Endodermal cell (in vitro differentiated cells): ENCODE results near the gene NLGN1. TPM values are rescaled to one million over a fixed set of nuclear protein-coding genes. Genes with fewer than 3 reads are reported as not detected.

Experiments
- DNase-seq: peaks from one replicate; pipeline ENCODE4 v3.0.0-alpha.2; 2017
- H3K27ac ChIP-seq: 2 replicates; pipeline ENCODE4 v1.5.1; 2013; ENCODE audit warnings: mild to moderate bottlenecking, low read depth, low read length, moderate library complexity
- H3K27me3 ChIP-seq: 2 replicates; pipeline ENCODE4 v1.6.1; 2013; ENCODE audit warnings: mild to moderate bottlenecking, low read length, moderate library complexity; ENCODE audit not compliant: insufficient read depth, control insufficient read depth, poor library complexity, severe bottlenecking
- H3K36me3 ChIP-seq: 2 replicates; pipeline ENCODE4 v1.7.0; 2013; ENCODE audit warnings: mild to moderate bottlenecking, low read length, moderate library complexity; ENCODE audit not compliant: control insufficient read depth, insufficient read depth
- H3K4me1 ChIP-seq: one replicate; pipeline ENCODE4 v1.7.0; 2013; ENCODE audit warnings: low read length; ENCODE audit not compliant: control insufficient read depth, insufficient read depth
- H3K4me3 ChIP-seq: 2 replicates; pipeline ENCODE4 v1.5.1; 2013; ENCODE audit warnings: mild to moderate bottlenecking, low read length, moderate library complexity
- H3K9ac ChIP-seq: 2 replicates; pipeline ENCODE4 v1.6.1; 2013; ENCODE audit warnings: mild to moderate bottlenecking, low read length, moderate library complexity; ENCODE audit not compliant: poor library complexity, severe bottlenecking; ENCODE audit errors: extremely low read depth
- H3K9me3 ChIP-seq: 2 replicates; pipeline ENCODE4 v1.6.1; 2013; ENCODE audit warnings: mild to moderate bottlenecking, low read length, moderate library complexity; ENCODE audit not compliant: control insufficient read depth
- H3K27ac Mint-ChIP-seq: 2 replicates; pipeline ENCODE4 v1.8.0; 2020; ENCODE audit warnings: mixed read lengths
- H3K27me3 Mint-ChIP-seq: 2 replicates; pipeline ENCODE4 v1.8.0; 2021; ENCODE audit warnings: mild to moderate bottlenecking, mixed read lengths; ENCODE audit not compliant: insufficient read depth
- H3K36me3 Mint-ChIP-seq: 2 replicates; pipeline ENCODE4 v1.8.0; 2020; ENCODE audit warnings: low read depth, mixed read lengths
- H3K4me1 Mint-ChIP-seq: 2 replicates; pipeline ENCODE4 v1.8.0; 2020; ENCODE audit warnings: mixed read lengths
- H3K4me3 Mint-ChIP-seq: 2 replicates; pipeline ENCODE4 v1.8.0; 2020; ENCODE audit warnings: mild to moderate bottlenecking, moderate library complexity, mixed read lengths
- H3K9me3 Mint-ChIP-seq: 2 replicates; pipeline ENCODE4 v1.8.0; 2020; ENCODE audit warnings: mild to moderate bottlenecking, mixed read lengths
- WGBS, 2 experiments: methylation state at CpG; one replicate each; pipeline versions ENCODE4 v1.1.5 to v1.1.7; 2013; ENCODE audit warnings: missing lambda C conversion rate in 2 of 2, mixed read lengths in 1 of 2; ENCODE audit not compliant: insufficient coverage in 1 of 2, insufficient read length in 1 of 2; 5-methylcytosine and 5-hydroxymethylcytosine counted together
- total RNA-seq, 2 donors: library from RNA; stranded (reverse); fragmentation: NEBNext Ultra II Directional in 1 of 2; extraction: Animal tissue kit (Norgen Biotek cat#: 25700) in 1 of 2; gene quantifications; 2 replicates in 1 of 2; 3 replicates in 1 of 2; pipeline ENCODE4 v1.2.1, GENCODE V29; 2021
- TF ChIP-seq, protein P1 (sequence below): fragments of 200-600 bp; sonication (generic); conservative IDR thresholded peaks from 2 replicates; pipeline ENCODE4 v1.5.0; 2021; ENCODE audit warnings: antibody characterized with exemption, mild to moderate bottlenecking

The NLGN1 gene
- total RNA-seq, 2 donors from 2014 or later: 3.4 to 14.3 TPM

- Mint-ChIP-seq H3K9me3 (no peaks in the 10 kb centered on the region), H3K36me3 (no peaks in the 10 kb centered on the region), H3K27ac (no peak overlapping the region), H3K4me1 (no peaks in the 10 kb centered on the region), H3K27me3 (peaks cover 12% of the 10 kb centered on the region), H3K4me3 (no peak overlapping the region)
- Histone ChIP-seq H3K27me3 (peaks cover 7% of the 10 kb centered on the region), H3K27ac (peak overlapping the region; percentile 4), H3K9ac (no peak overlapping the region), H3K36me3 (no peaks in the 10 kb centered on the region), H3K4me1 (peaks cover 3% of the 10 kb centered on the region), H3K9me3 (no peaks in the 10 kb centered on the region), H3K4me3 (no peak overlapping the region)
- no peak for DNase-seq
- 67% methylated on average over 1 of the region's 1 CpG; no CpG with 5 or more reads in 1 of the 2 experiments for whole genome bisulfite sequencing, 2 experiments
- TF ChIP-seq, protein P1, sequence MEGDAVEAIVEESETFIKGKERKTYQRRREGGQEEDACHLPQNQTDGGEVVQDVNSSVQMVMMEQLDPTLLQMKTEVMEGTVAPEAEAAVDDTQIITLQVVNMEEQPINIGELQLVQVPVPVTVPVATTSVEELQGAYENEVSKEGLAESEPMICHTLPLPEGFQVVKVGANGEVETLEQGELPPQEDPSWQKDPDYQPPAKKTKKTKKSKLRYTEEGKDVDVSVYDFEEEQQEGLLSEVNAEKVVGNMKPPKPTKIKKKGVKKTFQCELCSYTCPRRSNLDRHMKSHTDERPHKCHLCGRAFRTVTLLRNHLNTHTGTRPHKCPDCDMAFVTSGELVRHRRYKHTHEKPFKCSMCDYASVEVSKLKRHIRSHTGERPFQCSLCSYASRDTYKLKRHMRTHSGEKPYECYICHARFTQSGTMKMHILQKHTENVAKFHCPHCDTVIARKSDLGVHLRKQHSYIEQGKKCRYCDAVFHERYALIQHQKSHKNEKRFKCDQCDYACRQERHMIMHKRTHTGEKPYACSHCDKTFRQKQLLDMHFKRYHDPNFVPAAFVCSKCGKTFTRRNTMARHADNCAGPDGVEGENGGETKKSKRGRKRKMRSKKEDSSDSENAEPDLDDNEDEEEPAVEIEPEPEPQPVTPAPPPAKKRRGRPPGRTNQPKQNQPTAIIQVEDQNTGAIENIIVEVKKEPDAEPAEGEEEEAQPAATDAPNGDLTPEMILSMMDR: no peak
Measured at GRCh38 chr3:173587055-173587454, 189.5 kb downstream of the NLGN1 start.

- peaks cover 7% of the 10 kb centered on the region for H3K27me3 ChIP-seq
- TF ChIP-seq, protein P1: no peak
- WGBS, 2 experiments: 82 to 91% methylated on average over 2 to 3 of the region's 3 CpGs
- DNase-seq: no peak
- no peak overlapping the region for H3K9ac ChIP-seq
- Mint-ChIP-seq H3K4me3 (no peak overlapping the region), H3K4me1 (no peaks in the 10 kb centered on the region), H3K9me3 (no peaks in the 10 kb centered on the region), H3K36me3 (no peaks in the 10 kb centered on the region), H3K27me3 (peaks cover 12% of the 10 kb centered on the region), H3K27ac (no peak overlapping the region)
- H3K27ac ChIP-seq: no peak overlapping the region
- no peaks in the 10 kb centered on the region for H3K9me3 ChIP-seq
- H3K4me3 ChIP-seq: no peak overlapping the region
- no peaks in the 10 kb centered on the region for H3K36me3 ChIP-seq
- no peaks in the 10 kb centered on the region for H3K4me1 ChIP-seq
Measured at GRCh38 chr3:173588556-173588955, 191.0 kb downstream of the NLGN1 start.

- no peak overlapping the region for H3K27ac ChIP-seq
- Mint-ChIP-seq H3K36me3 (no peaks in the 10 kb centered on the region), H3K9me3 (no peaks in the 10 kb centered on the region), H3K4me3 (no peak overlapping the region), H3K27ac (no peak overlapping the region), H3K27me3 (peaks cover 12% of the 10 kb centered on the region), H3K4me1 (no peaks in the 10 kb centered on the region)
- peaks cover 7% of the 10 kb centered on the region for H3K27me3 ChIP-seq
- H3K9me3 ChIP-seq: no peaks in the 10 kb centered on the region
- no peaks in the 10 kb centered on the region for H3K36me3 ChIP-seq
- WGBS, 2 experiments: 91% methylated on average over 1 of the region's 1 CpG; no CpG with 5 or more reads in 1 of the 2 experiments
- no peak for DNase-seq
- H3K9ac ChIP-seq: no peak overlapping the region
- TF ChIP-seq, protein P1: no peak
- H3K4me3 ChIP-seq: no peak overlapping the region
- no peaks in the 10 kb centered on the region for H3K4me1 ChIP-seq
Measured at GRCh38 chr3:173589116-173589515, 191.6 kb downstream of the NLGN1 start.
